Measurements from ENCODE around the gene FNDC1.

- TF ChIP-seq, protein P1, sequence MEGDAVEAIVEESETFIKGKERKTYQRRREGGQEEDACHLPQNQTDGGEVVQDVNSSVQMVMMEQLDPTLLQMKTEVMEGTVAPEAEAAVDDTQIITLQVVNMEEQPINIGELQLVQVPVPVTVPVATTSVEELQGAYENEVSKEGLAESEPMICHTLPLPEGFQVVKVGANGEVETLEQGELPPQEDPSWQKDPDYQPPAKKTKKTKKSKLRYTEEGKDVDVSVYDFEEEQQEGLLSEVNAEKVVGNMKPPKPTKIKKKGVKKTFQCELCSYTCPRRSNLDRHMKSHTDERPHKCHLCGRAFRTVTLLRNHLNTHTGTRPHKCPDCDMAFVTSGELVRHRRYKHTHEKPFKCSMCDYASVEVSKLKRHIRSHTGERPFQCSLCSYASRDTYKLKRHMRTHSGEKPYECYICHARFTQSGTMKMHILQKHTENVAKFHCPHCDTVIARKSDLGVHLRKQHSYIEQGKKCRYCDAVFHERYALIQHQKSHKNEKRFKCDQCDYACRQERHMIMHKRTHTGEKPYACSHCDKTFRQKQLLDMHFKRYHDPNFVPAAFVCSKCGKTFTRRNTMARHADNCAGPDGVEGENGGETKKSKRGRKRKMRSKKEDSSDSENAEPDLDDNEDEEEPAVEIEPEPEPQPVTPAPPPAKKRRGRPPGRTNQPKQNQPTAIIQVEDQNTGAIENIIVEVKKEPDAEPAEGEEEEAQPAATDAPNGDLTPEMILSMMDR (IDR thresholded peaks at IDR 0.05) = no peak
- TF ChIP-seq SIN3A (IDR thresholded peaks at IDR 0.05; ENCODE audit: borderline replicate concordance, insufficient read depth, low read depth, low read length) = no peak
- no peak for TF ChIP-seq POLR2AphosphoS5 (IDR thresholded peaks at IDR 0.05; ENCODE audit: low read depth, low read length)
- no peak for TF ChIP-seq REST (IDR thresholded peaks at IDR 0.05; ENCODE audit: insufficient read depth in 1 of 2, low read depth in 2 of 2, low read length in 1 of 2)
These were observed 16.4 kb upstream of the FNDC1 start for GRCh38 chr6:159152782-159153181.
